T47D (cell line): ENCODE measurements around the gene HGFAC.

Experiments used
- DNase-seq, 2 experiments: peaks; one replicate each; pipeline versions ENCODE4 v3.0.0 to v3.0.0-alpha.2; 2011 to 2012; ENCODE audit warnings: low read depth in 1 of 2, low spot score in 1 of 2
- JUND ChIP-seq: IDR thresholded peaks from 2 replicates; pipeline ENCODE4 v1.6.1; 2012; ENCODE audit warnings: low read depth
- in situ Hi-C: cut with HindIII; loops from 2 replicates; pipeline ENCODE4 v1.10.0; 2016; ENCODE audit warnings: low sequenced_read_pairs, low pct_unique_long_range_greater_than_20kb

The HGFAC gene

DNA sequence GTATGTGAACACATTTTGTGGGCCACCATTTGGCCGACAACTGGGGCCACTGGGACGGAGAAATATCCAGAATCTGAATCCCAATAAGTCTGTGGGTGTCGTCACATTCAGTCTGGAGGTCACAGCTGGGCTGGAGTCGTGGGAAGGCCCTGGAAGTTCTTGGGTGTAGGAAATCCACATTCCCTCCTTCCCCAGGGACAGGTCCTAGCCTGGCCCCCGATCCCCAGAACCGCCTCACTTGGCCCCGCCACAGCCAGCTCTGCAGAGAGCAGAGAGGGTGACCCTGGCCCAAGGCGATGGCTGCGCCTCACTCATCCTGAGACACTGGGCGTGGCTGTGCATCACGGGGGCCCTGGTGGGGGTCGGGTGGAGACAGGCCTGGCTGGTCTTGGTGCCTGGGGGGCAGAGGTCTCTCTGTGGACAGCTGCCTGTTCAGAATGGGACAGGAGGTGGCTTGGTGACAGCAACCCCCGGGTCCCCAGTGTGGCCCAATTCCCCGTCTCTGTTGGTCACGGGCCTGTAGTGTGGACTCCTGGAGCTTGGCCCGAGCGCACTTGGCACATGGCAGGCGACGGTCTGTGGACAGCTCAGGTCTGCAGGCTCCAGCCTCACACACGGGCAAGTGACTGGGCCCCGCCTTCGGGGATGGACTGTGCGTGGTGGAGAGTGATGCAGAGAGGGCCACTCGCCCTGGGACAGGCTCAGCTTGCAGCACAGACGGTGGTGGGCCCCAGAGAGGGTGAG is 37.8 kb downstream of the HGFAC start:
- in situ Hi-C loops = no loop called here
- DNase-seq = no peak
- TF ChIP-seq JUND = no peak

DNA sequence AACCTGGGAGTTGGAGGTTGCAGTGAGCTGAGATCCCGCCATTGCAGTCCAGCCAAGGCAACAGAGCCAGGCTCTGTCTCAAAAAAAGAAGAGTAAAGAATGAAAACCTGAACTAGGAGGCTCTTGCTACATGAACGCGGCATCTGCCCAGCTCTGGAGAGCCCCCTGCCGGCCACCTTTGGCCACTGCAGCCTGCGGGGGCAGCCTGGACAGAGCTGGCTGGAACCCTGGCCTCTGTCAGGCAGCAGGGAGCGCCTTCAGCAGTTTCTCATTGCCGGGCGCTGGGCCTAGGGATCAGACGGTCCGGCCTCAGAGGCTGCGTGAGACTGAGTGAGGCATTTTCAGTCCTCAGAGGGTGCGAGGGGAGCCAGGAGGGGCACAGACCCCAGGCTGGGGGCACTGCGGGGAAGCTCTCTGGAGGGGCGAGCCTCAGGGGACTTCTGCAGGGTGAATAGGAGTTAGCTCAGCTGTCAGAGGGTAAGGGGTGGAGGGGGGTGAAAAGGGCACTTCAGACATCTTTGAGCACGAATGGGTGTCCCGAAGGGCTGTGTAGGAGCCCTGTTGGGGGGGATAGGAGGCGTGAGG is 38.9 kb downstream of the HGFAC start:
- DNase-seq = peak; percentile 82 to 86
- TF ChIP-seq JUND = no peak
- in situ Hi-C loops = no loop called here

DNA sequence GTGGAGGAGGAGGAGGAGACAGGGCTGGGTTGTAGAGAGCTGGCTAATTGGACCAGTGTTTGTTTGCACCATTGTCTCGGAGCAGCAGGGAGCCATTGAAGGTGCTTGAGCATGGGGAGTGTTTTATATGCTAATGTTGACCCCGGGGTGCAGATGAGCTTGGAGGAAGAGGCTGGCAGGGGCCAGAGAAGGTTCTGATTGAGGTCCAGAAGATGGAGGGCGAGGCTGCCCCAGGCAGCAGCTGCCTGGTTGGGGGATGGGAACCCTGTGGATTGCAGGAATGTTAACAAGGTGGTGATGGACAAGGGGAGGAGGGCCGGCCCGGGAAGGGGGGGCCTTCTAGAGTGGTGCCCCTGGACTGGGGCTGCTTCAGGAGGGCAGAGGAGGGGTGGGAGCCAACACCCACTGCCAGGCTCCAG is 39.4 kb downstream of the HGFAC start:
- no peak for TF ChIP-seq JUND
- DNase-seq = no peak
- in situ Hi-C loops = no loop called here

DNA sequence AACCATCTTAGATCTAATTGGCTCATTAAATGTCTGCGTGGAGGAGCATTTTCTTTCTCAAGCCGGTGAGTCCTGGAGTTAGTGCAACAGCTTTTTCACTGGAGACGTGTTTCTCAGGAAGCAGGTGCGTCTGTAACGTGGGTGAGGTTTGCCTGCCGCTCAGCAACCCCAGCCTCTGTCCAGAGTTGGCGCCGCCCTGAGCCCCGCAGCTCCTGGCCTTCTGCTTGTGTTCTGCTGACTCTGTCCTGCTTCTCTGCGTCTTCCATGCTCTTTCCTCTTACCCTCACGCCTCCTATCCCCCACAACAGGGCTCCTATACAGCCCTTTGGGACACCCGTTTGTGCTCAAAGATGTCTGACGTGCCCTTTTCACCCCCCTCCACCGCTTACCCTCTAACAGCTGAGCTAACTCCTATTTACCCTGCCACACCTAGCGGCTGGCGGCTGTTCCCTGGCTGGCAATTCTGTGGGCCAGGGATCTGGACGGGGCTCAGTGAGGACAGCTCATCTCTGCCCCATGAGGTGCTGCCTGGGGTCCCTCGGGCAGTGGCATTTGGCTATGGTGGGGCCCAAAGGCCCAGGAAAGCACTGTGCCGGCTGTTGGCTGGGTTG is 40.1 kb downstream of the HGFAC start:
- no peak for TF ChIP-seq JUND
- in situ Hi-C loops = no loop called here
- no peak for DNase-seq

- TF ChIP-seq JUND = no peak
- in situ Hi-C loops = no loop called here
Measured at GRCh38 chr4:3482707-3483106, 40.9 kb downstream of the HGFAC start.

GRCh38 chr4:3483471-3483921 is 41.7 kb downstream of the HGFAC start:
- no peak for TF ChIP-seq JUND
- DNase-seq = no peak
- in situ Hi-C loops = no loop called here

More at GRCh38 chr4:3482707-3483106, 40.9 kb downstream of the HGFAC start:
- no peak for DNase-seq

GRCh38 chr4:3484057-3484973 is 42.5 kb downstream of the HGFAC start:
- in situ Hi-C loops = no loop called here
- no peak for TF ChIP-seq JUND
- DNase-seq = peak; percentile 68 to 74

- in situ Hi-C loops = no loop called here
- DNase-seq = no peak
Measured at GRCh38 chr4:3485011-3485791, 43.4 kb downstream of the HGFAC start.

DNA sequence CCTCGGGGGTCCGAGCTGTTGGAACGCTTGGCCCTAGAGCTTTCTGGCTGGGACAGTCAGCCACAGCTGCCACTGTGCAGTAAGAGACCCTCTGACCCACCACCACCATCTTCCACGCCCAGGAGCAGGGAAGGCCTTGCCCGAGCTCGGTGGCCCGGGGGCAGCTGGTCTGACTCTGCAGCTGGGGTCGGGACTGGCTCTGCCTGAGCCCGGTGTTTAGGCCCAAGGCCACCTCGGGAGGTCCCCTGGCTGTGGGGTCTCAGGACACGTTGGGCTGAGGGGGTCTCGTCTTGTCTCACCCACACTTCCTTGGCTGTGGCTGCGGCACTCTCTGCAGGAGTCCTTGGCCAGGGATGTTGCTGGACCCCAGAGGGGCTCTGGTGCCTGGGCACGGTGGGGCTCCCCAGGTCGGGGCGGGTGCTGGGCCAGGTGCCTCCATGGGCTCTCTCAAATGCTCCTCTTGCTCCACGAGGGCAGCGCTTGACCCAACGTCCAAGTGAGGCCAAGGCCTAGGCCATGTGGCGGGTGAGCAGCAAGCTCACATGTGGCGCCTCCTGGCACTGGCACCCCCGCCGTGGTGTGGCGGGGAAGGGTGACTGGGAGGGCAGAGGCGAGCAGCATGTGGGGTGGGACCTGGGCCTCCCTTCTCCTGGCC is 44.2 kb downstream of the HGFAC start:
- no peak for DNase-seq
- no peak for TF ChIP-seq JUND
- in situ Hi-C loops = no loop called here

More at GRCh38 chr4:3485011-3485791, 43.4 kb downstream of the HGFAC start:
- TF ChIP-seq JUND = no peak

GRCh38 chr4:3486541-3487540 is 45.1 kb downstream of the HGFAC start:
- DNase-seq = no peak
- no peak for TF ChIP-seq JUND
- in situ Hi-C loops = no loop called here
